SK-N-SH (cell line): ENCODE measurements around the gene ERAP2. TPM values are rescaled to one million over a fixed set of nuclear protein-coding genes. Genes with fewer than 3 reads are reported as not detected.

Experiments used
- CTCF ChIA-PET: fragments of 300-600, 350-600 bp; formaldehyde crosslinking; extraction: SDS; loops from one replicate; lab custom pipeline; 2021; lab: Yijun Ruan, JAX
- POLR2A ChIA-PET: fragments of 350-600 bp; sonication (Branson Sonifier 250); formaldehyde crosslinking; extraction: SDS; loops from one replicate; lab custom pipeline; 2020; ENCODE audit warnings: antibody characterized with exemption, inconsistent platforms; lab: Yijun Ruan, JAX
- DNase-seq: peaks from one replicate; pipeline ENCODE4 v3.0.0; 2012
- H2AFZ ChIP-seq: fragments of 200-600 bp; sonication (generic); 2 replicates; pipeline ENCODE4 v1.8.1; 2016; ENCODE audit warnings: antibody characterized with exemption, mild to moderate bottlenecking, low read depth
- H3F3A ChIP-seq: fragments of 200-600 bp; sonication (generic); replicated peaks from 2 replicates; pipeline ENCODE3; 2016; ENCODE audit warnings: antibody characterized with exemption, mild to moderate bottlenecking; ENCODE audit not compliant: insufficient read depth
- H3K27ac ChIP-seq, 2 experiments: fragments of 200-500 bp in 1 of 2; fragments of 200-600 bp in 1 of 2; sonication (Bioruptor generic) in 1 of 2; sonication (generic), shearing (Covaris generic) in 1 of 2; 2 replicates each; pipeline versions ENCODE4 v1.5.1 to v1.6.1; 2014 to 2016; ENCODE audit warnings: low read depth in 2 of 2, inconsistent platforms in 1 of 2, low read length in 1 of 2, mild to moderate bottlenecking in 1 of 2, mixed read lengths in 1 of 2
- H3K27me3 ChIP-seq: fragments of 200-600 bp; sonication (generic), shearing (Covaris generic); 2 replicates; pipeline ENCODE4 v1.6.1; 2016; ENCODE audit warnings: mixed run types; ENCODE audit not compliant: insufficient read depth
- H3K36me3 ChIP-seq, 2 experiments: fragments of 200-500 bp in 1 of 2; fragments of 200-600 bp in 1 of 2; sonication (Bioruptor generic) in 1 of 2; sonication (generic) in 1 of 2; replicated peaks in 1 of 2; 2 replicates each; pipeline versions ENCODE3 to v1.5.1; 2014 to 2016; ENCODE audit warnings: low read length in 1 of 2, mild to moderate bottlenecking in 1 of 2; ENCODE audit not compliant: insufficient read depth in 2 of 2, control insufficient read depth in 1 of 2
- H3K4me1 ChIP-seq, 2 experiments: fragments of 200-500 bp in 1 of 2; fragments of 200-600 bp in 1 of 2; sonication (Bioruptor generic) in 1 of 2; sonication (generic), shearing (Covaris generic) in 1 of 2; 2 replicates each; pipeline versions ENCODE4 v1.5.1 to v1.6.1; 2014 to 2016; ENCODE audit warnings: low read depth in 1 of 2, low read length in 1 of 2, mixed run types in 1 of 2; ENCODE audit not compliant: insufficient read depth in 2 of 2, control insufficient read depth in 1 of 2
- H3K4me2 ChIP-seq: fragments of 200-600 bp; sonication (generic), shearing (Covaris generic); 2 replicates; pipeline ENCODE4 v1.6.1; 2017; ENCODE audit warnings: mixed run types
- H3K4me3 ChIP-seq, 2 experiments: fragments of 200-500 bp in 1 of 2; fragments of 200-600 bp in 1 of 2; sonication (Bioruptor generic) in 1 of 2; sonication (generic), shearing (Covaris generic) in 1 of 2; 2 replicates each; pipeline versions ENCODE4 v1.5.1 to v1.8.1; 2014 to 2016; ENCODE audit warnings: low read depth in 2 of 2, inconsistent platforms in 1 of 2, low read length in 1 of 2, mild to moderate bottlenecking in 1 of 2, mixed read lengths in 1 of 2, moderate library complexity in 1 of 2
- H3K79me2 ChIP-seq: fragments of 200-600 bp; sonication (generic); 2 replicates; pipeline ENCODE4 v1.8.1; 2017; ENCODE audit warnings: mild to moderate bottlenecking; ENCODE audit not compliant: insufficient read depth
- H3K9ac ChIP-seq: fragments of 200-600 bp; sonication (generic); 2 replicates; pipeline ENCODE4 v1.6.1; 2017; ENCODE audit warnings: mixed run types
- H3K9me2 ChIP-seq: fragments of 200-600 bp; sonication (generic); 2 replicates; pipeline ENCODE4 v1.6.1; 2017; ENCODE audit warnings: mixed run types
- H3K9me3 ChIP-seq: fragments of 200-600 bp; sonication (generic); 2 replicates; pipeline ENCODE4 v1.6.1; 2017; ENCODE audit warnings: mixed run types, mild to moderate bottlenecking, moderate library complexity
- H4K20me1 ChIP-seq: fragments of 200-600 bp; sonication (generic); 2 replicates; pipeline ENCODE4 v1.6.1; 2017; ENCODE audit warnings: mild to moderate bottlenecking, mixed run types; ENCODE audit not compliant: insufficient read depth
- CHD2 ChIP-seq: fragments of 150-350 bp; IDR thresholded peaks from 2 replicates; pipeline ENCODE4 v1.6.1; 2018; ENCODE audit warnings: low read length; ENCODE audit not compliant: partially characterized antibody
- CTCF ChIP-seq: fragments of 200-600 bp; sonication (generic); IDR thresholded peaks from 2 replicates; pipeline ENCODE4 v1.6.1; 2017; ENCODE audit warnings: antibody characterized with exemption, mild to moderate bottlenecking, moderate library complexity
- ELF1 ChIP-seq: IDR thresholded peaks from 2 replicates; pipeline ENCODE4 v1.4.0; 2012
- EP300 ChIP-seq, 2 experiments: IDR thresholded peaks; 2 replicates each; pipeline versions ENCODE4 v1.4.0 to v1.6.1; 2012; ENCODE audit warnings: borderline replicate concordance in 1 of 2, low read depth in 1 of 2, low read length in 1 of 2
- EZH2phosphoT487 ChIP-seq: fragments of 200-600 bp; sonication (generic); IDR thresholded peaks from 2 replicates; pipeline ENCODE4 v1.6.1; 2017; ENCODE audit warnings: low read depth, mixed run types, mild to moderate bottlenecking, antibody characterized with exemption, moderate library complexity, borderline replicate concordance
- FOSL2 ChIP-seq: IDR thresholded peaks from 2 replicates; pipeline ENCODE4 v1.4.0; 2012; ENCODE audit warnings: low read depth, mild to moderate bottlenecking, moderate library complexity, borderline replicate concordance
- FOXJ3 ChIP-seq: sonication (generic); formaldehyde crosslinking; IDR thresholded peaks from 2 replicates; pipeline ENCODE4 v1.5.1; 2020; ENCODE audit warnings: mild to moderate bottlenecking, missing genetic modification reagents
- GABPA ChIP-seq: IDR thresholded peaks from 2 replicates; pipeline ENCODE4 v1.4.0; 2012; ENCODE audit warnings: low read depth, mild to moderate bottlenecking
- GATA2 ChIP-seq: sonication (generic); formaldehyde crosslinking; IDR thresholded peaks from 2 replicates; pipeline ENCODE4 v1.5.0; 2020; ENCODE audit warnings: mild to moderate bottlenecking, missing genetic modification reagents
- JUND ChIP-seq: IDR thresholded peaks from 2 replicates; pipeline ENCODE4 v1.4.0; 2012
- MAX ChIP-seq: IDR thresholded peaks from 2 replicates; pipeline ENCODE4 v1.4.0; 2012; ENCODE audit warnings: low read depth
- MEF2A ChIP-seq: IDR thresholded peaks from 2 replicates; pipeline ENCODE4 v1.4.0; 2012; ENCODE audit warnings: low read depth, borderline replicate concordance
- MXI1 ChIP-seq: IDR thresholded peaks from 2 replicates; pipeline ENCODE4 v1.6.1; 2012; ENCODE audit warnings: mild to moderate bottlenecking, low read depth, low read length, improper control_type of control experiment
- NRF1 ChIP-seq: IDR thresholded peaks from 2 replicates; pipeline ENCODE4 v1.6.1; 2012; ENCODE audit warnings: low read depth, mild to moderate bottlenecking, low read length
- PBX3 ChIP-seq: IDR thresholded peaks from 2 replicates; pipeline ENCODE4; 2012
- POLR2AphosphoS5 ChIP-seq: IDR thresholded peaks from 2 replicates; pipeline ENCODE4 v1.6.1; 2012; ENCODE audit warnings: low read depth, low read length
- RAD21 ChIP-seq: IDR thresholded peaks from 2 replicates; pipeline ENCODE4 v1.6.1; 2012; ENCODE audit warnings: mild to moderate bottlenecking, low read length
- RCOR1 ChIP-seq: fragments of 150-350 bp; IDR thresholded peaks from 2 replicates; pipeline ENCODE4 v1.6.1; 2017; ENCODE audit warnings: antibody characterized with exemption, low read length
- RFX5 ChIP-seq: IDR thresholded peaks from 2 replicates; pipeline ENCODE4 v1.6.1; 2012; ENCODE audit warnings: mild to moderate bottlenecking, improper control_type of control experiment, low read length
- RXRA ChIP-seq: IDR thresholded peaks from 2 replicates; pipeline ENCODE4 v1.4.0; 2012; ENCODE audit warnings: low read depth, mild to moderate bottlenecking, borderline replicate concordance
- SMC3 ChIP-seq: IDR thresholded peaks from 2 replicates; pipeline ENCODE4 v1.6.1; 2012; ENCODE audit warnings: low read depth, low read length, improper control_type of control experiment
- TAF1 ChIP-seq: IDR thresholded peaks from 2 replicates; pipeline ENCODE4 v1.6.1; 2012; ENCODE audit warnings: low read depth, mild to moderate bottlenecking, low read length, moderate library complexity, borderline replicate concordance
- TCF12 ChIP-seq: IDR thresholded peaks from 2 replicates; pipeline ENCODE4 v1.4.0; 2012
- TEAD4 ChIP-seq: IDR thresholded peaks from 2 replicates; pipeline ENCODE4 v1.4.0; 2012; ENCODE audit warnings: mild to moderate bottlenecking, borderline replicate concordance; ENCODE audit not compliant: insufficient read depth
- USF1 ChIP-seq: IDR thresholded peaks from 2 replicates; pipeline ENCODE4 v1.4.0; 2012; ENCODE audit warnings: low read depth, borderline replicate concordance
- USF2 ChIP-seq: fragments of 150-350 bp; IDR thresholded peaks from 2 replicates; pipeline ENCODE4 v1.6.1; 2017; ENCODE audit warnings: antibody characterized with exemption, low read length, low read depth, borderline replicate concordance
- YY1 ChIP-seq: IDR thresholded peaks from 2 replicates; pipeline ENCODE4 v1.4.0; 2012; ENCODE audit warnings: low read depth, mild to moderate bottlenecking
- WGBS: methylation state at CpG from one replicate; pipeline ENCODE4 v1.1.6; 2017; ENCODE audit warnings: low lambda C conversion rate; 5-methylcytosine and 5-hydroxymethylcytosine counted together
- polyA plus RNA-seq, 3 experiments: library from polyadenylated mRNA; depleted of rRNA; stranded (reverse); fragments of >200 nt; gene quantifications; 2 replicates each; pipeline ENCODE4 v1.2.3, GENCODE V29; 2012

Gene ERAP2
- polyA plus RNA-seq, 1 of the 3 experiments (the other 2 are of a cell fraction): 13.2 TPM

GRCh38 chr5:96935559-96936430 lies 59.5 kb downstream of the ERAP2 start, which contains the start of gene LNPEP:
Gene LNPEP, plus strand, starts transcription at chr5:96936080. Its CDS starts 76 bp downstream, at chr5:96936156.
- ChIA-PET CTCF (interaction anchor here (0.9 to 1.9 kb wide), 6 partner anchors 13 to 222 kb away, joined by 3 to 10 read pairs (median 4); partner anchors contain the start of gene LIX1), POLR2A (interaction anchor here (0.7 to 1.1 kb wide), 3 partner anchors 67 to 284 kb away, joined by 3 read pairs; no protein-coding TSS in a partner anchor)
- Histone ChIP-seq H3K79me2 (peaks cover 48% of the 10 kb centered on the region), H3K36me3 (no peaks in the 10 kb centered on the region), H3K27ac (peak within 1 kb of the TSS; percentile 95 to 97), H3F3A (peaks cover 15% of the 10 kb centered on the region), H3K4me1 (peaks cover 8 to 24% of the 10 kb centered on the region in 2 experiments; a peak in 3 of 4 replicates), H3K9ac (peak within 1 kb of the TSS; percentile 93), H3K9me2 (no peaks in the 10 kb centered on the region), H3K4me3 (peak within 1 kb of the TSS; percentile 91 to 95), H4K20me1 (peaks cover 5% of the 10 kb centered on the region; the same call in 1 of the 2 replicates), H2AFZ (peak within 1 kb of the TSS; percentile 99), H3K27me3 (no peaks in the 10 kb centered on the region), H3K4me2 (peak within 1 kb of the TSS; percentile 96), H3K9me3 (no peaks in the 10 kb centered on the region)
- peak; percentile 93 for DNase-seq
- under 1% methylated on average over 40 of the region's 79 CpGs for WGBS
- TF ChIP-seq MEF2A (no peak), CHD2 (peak; percentile 87), GATA2 (no peak; the same call in 1 of the 2 replicates), ELF1 (peak; percentile 61), SMC3 (0 out of 2 replicates have a peak, but pooled peaks have one; percentile 0), GABPA (peak; percentile 53), CTCF (no peak), EZH2phosphoT487 (no peak), RXRA (no peak; the same call in 1 of the 2 replicates), TEAD4 (no peak), USF1 (no peak), TAF1 (peak; percentile 92), FOSL2 (no peak), RCOR1 (peak; percentile 63; the same call in 1 of the 2 replicates), TCF12 (peak; percentile 48), RFX5 (peak; percentile 58; the same call in 1 of the 2 replicates), FOXJ3 (CRISPR knock-in tag) (no peak), PBX3 (peak; percentile 69), EP300 (IDR thresholded peaks at IDR 0.05; ENCODE audit: borderline replicate concordance in 1 of 2, low read depth in 1 of 2, low read length in 1 of 2) (peak; percentile 49 to 50; a peak in 2 of 4 replicates), POLR2AphosphoS5 (peak; percentile 68), YY1 (peak; percentile 74), RAD21 (no peak), JUND (peak; percentile 89), MAX (peak; percentile 91), USF2 (no peak), MXI1 (peak; percentile 86), NRF1 (peak; percentile 73)
